Vagina (tissue), 2 donors: ENCODE measurements around the gene SAFB2. TPM values are rescaled to one million over a fixed set of nuclear protein-coding genes. Genes with fewer than 3 reads are reported as not detected.

ENCODE experiments used
- DNase-seq, 2 donors: peaks; one replicate each; pipeline ENCODE4 v3.0.0-alpha.2; 2017; ENCODE audit errors: extremely low spot score in 2 of 2
- H3K27ac ChIP-seq: fragments of 200-600 bp; sonication (generic); one replicate; pipeline ENCODE4 v1.5.1; 2019
- H3K27me3 ChIP-seq: fragments of 200-600 bp; sonication (generic); one replicate; pipeline ENCODE4 v1.5.1; 2019
- H3K36me3 ChIP-seq, 2 donors: fragments of 200-600 bp; sonication (generic); one replicate each; pipeline ENCODE4 v1.5.1; 2017 to 2019
- H3K4me1 ChIP-seq: fragments of 200-600 bp; sonication (generic); one replicate; pipeline ENCODE4 v1.5.1; 2019
- H3K4me3 ChIP-seq, 2 donors: fragments of 200-600 bp; sonication (generic); 1 replicate in 1 of 2; 2 replicates in 1 of 2; pipeline ENCODE4 v1.5.1; 2016 to 2019
- H3K9me3 ChIP-seq: fragments of 200-600 bp; sonication (generic); one replicate; pipeline ENCODE4 v1.5.1; 2019
- POLR2A ChIP-seq, 2 donors: fragments of 450-650 bp; IDR thresholded peaks; one replicate each; pipeline ENCODE4 v1.6.1; 2017; ENCODE audit warnings: antibody characterized with exemption in 2 of 2, mild to moderate bottlenecking in 2 of 2, moderate library complexity in 2 of 2
- POLR2AphosphoS5 ChIP-seq, 2 donors: sonication (generic); formaldehyde crosslinking; IDR thresholded peaks; one replicate each; pipeline ENCODE4 v1.9.0; 2017; ENCODE audit warnings: antibody characterized with exemption in 2 of 2, mild to moderate bottlenecking in 2 of 2, low read depth in 1 of 2; ENCODE audit not compliant: insufficient read depth in 1 of 2
- intact Hi-C: fragments of 100-400 bp; cut with DNase I; formaldehyde crosslinking; loops from one replicate; pipeline ENCODE4 v1.15.1; 2023
- total RNA-seq: library from RNA; depleted of rRNA; stranded (reverse); fragments of >200 nt; gene quantifications from one replicate; pipeline ENCODE4 v1.2.3, GENCODE V29; 2016
- TF ChIP-seq, protein P1 (sequence below), 3 experiments: fragments of 450-650 bp in 2 of 3; fragments of 200-600 bp in 1 of 3; sonication (generic) in 1 of 3; IDR thresholded peaks; one replicate each; pipeline ENCODE4 v1.5.1; 2017 to 2019; ENCODE audit warnings: antibody characterized with exemption in 3 of 3, mild to moderate bottlenecking in 2 of 3, moderate library complexity in 2 of 3

SAFB2 gene
- total RNA-seq, 1 donor from 2014 or later, result 85.4 TPM

DNA sequence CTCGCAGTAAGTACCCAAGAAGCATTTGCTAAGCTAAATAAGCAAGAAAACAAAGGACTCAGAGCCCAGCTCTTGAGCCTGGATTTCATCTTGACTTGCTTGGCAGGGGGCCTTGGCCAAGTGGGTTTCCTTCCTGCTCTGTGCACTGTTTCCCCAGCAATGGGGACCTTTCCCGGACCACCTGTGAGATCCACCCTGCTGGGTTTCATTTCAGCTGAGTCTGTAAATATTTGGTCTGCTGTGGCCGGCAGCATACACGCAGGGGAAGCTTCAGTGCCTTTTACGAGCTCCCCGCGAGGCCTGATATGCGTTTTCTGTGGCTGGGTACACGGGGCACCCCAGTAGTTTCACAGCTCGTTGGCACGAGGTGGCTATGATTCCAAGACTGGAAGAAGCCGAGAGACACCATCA, 42.4 kb downstream of the SAFB2 start:
- H3K4me3 ChIP-seq, result no peak overlapping the region
- peaks cover 12% of the 10 kb centered on the region for H3K4me1 ChIP-seq
- no peaks in the 10 kb centered on the region for H3K36me3 ChIP-seq
- H3K27me3 ChIP-seq, result no peaks in the 10 kb centered on the region
- DNase-seq, result no peak
- intact Hi-C loops, result no loop called here
- no peak overlapping the region for H3K27ac ChIP-seq
- TF ChIP-seq, protein P1, sequence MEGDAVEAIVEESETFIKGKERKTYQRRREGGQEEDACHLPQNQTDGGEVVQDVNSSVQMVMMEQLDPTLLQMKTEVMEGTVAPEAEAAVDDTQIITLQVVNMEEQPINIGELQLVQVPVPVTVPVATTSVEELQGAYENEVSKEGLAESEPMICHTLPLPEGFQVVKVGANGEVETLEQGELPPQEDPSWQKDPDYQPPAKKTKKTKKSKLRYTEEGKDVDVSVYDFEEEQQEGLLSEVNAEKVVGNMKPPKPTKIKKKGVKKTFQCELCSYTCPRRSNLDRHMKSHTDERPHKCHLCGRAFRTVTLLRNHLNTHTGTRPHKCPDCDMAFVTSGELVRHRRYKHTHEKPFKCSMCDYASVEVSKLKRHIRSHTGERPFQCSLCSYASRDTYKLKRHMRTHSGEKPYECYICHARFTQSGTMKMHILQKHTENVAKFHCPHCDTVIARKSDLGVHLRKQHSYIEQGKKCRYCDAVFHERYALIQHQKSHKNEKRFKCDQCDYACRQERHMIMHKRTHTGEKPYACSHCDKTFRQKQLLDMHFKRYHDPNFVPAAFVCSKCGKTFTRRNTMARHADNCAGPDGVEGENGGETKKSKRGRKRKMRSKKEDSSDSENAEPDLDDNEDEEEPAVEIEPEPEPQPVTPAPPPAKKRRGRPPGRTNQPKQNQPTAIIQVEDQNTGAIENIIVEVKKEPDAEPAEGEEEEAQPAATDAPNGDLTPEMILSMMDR (IDR thresholded peaks at IDR 0.05), result no peak
- no peak for TF ChIP-seq POLR2A (IDR thresholded peaks at IDR 0.05)
- no peak for TF ChIP-seq POLR2AphosphoS5 (IDR thresholded peaks at IDR 0.05; ENCODE audit: insufficient read depth in 1 of 2, low read depth in 1 of 2)
- H3K9me3 ChIP-seq, result no peaks in the 10 kb centered on the region

DNA sequence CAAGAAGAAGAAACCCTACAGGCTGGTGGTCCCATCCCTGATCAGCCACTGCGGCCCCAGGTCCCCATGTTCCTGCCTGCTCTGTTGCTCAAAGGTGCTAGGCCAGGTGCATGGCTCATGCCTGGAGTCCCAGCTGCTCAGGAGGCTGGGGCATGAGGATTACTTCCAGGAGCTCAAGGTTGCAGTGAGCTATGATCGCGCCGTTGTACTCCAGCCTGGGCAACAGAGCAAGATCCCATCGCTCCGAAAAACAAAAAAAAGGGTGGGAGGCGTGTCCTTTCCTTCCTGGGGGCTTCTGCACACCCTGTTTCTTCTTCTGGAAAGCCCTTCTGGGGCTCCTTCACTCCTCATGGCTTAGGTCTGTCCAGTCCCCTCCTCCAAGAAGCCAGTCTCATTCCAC, 42.9 kb downstream of the SAFB2 start:
- H3K27me3 ChIP-seq, result no peaks in the 10 kb centered on the region
- H3K4me3 ChIP-seq, result no peak overlapping the region
- TF ChIP-seq POLR2A (IDR thresholded peaks at IDR 0.05) (no peak), POLR2AphosphoS5 (IDR thresholded peaks at IDR 0.05; ENCODE audit: insufficient read depth in 1 of 2, low read depth in 1 of 2) (no peak)
- TF ChIP-seq, protein P1 (IDR thresholded peaks at IDR 0.05), result no peak
- H3K27ac ChIP-seq, result no peak overlapping the region
- H3K36me3 ChIP-seq, result no peaks in the 10 kb centered on the region
- H3K4me1 ChIP-seq, result peaks cover 9% of the 10 kb centered on the region
- intact Hi-C loops, result loop anchor here (5.0 kb wide), 1 partner anchor 532 kb away; no protein-coding TSS in a partner anchor
- H3K9me3 ChIP-seq, result no peaks in the 10 kb centered on the region
- DNase-seq, result no peak

DNA sequence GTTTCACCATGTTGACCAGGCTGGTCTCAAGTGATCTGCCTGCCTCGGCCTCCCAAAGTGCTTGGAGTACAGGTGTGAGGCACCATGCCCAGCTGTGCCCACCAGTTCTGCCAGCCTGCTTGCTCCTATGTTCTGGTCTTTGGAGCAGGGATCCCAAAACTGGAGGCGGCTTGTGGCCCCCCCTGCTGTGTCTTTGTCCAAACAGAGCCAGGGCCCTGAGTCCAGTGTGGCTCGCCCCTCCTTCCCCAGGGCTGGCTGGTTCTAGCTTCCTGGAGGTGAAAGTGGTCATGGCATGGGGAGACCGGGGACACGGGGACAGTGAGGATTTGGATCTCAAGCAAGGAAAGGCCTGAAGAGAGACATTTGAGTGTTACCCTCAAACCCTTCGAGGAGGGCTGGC, 43.3 kb downstream of the SAFB2 start:
- Histone ChIP-seq H3K4me1 (peaks cover 9% of the 10 kb centered on the region), H3K27ac (no peak overlapping the region), H3K36me3 (no peaks in the 10 kb centered on the region), H3K4me3 (no peak overlapping the region), H3K9me3 (no peaks in the 10 kb centered on the region), H3K27me3 (no peaks in the 10 kb centered on the region)
- intact Hi-C loops, result loop anchor here (5.0 kb wide), 1 partner anchor 532 kb away; no protein-coding TSS in a partner anchor
- no peak for DNase-seq
- TF ChIP-seq POLR2AphosphoS5 (IDR thresholded peaks at IDR 0.05; ENCODE audit: insufficient read depth in 1 of 2, low read depth in 1 of 2), result no peak
- TF ChIP-seq, protein P1 (IDR thresholded peaks at IDR 0.05), result no peak
- no peak for TF ChIP-seq POLR2A (IDR thresholded peaks at IDR 0.05)

DNA sequence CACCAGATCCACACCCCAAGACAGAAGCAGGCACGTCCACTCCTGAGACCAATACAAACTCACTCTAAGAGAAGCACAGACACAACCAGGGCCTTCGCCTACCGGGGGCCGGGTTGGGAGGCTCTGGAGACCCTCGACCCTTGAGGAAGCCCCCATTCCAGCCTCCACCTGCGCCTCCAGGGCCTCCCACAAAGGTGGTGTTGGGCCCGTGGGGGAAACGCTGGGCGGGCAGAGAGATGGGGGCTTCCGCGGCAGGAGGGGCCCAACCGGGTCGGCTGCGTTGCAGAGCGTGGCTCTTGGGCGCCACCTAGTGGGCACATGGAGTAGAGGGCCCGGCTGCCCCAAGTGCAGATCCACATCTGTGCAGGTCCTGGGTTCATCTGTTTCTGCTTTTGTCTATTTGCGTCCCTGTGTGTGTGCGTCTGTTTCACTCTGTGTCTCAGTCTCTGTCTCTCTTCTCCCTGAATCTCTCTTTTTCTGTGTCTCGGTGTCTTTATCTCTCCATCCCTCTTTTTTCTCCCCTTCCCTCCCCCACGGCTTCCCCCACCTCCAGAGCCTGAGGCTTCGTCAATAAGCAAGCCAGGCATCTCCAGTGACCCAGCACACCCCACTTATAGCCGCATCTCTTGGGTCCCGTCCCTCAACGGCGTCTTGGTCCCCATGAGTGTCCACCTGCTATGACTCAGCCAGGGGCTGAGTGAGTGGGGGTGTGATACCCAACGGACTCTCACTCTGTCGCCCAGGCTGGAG, 44.3 kb downstream of the SAFB2 start:
- no peaks in the 10 kb centered on the region for H3K9me3 ChIP-seq
- H3K36me3 ChIP-seq, result no peaks in the 10 kb centered on the region
- H3K27ac ChIP-seq, result peak overlapping the region; percentile 64
- TF ChIP-seq, protein P1 (IDR thresholded peaks at IDR 0.05), result peak; percentile 76 to 92 (median 87)
- no peak for TF ChIP-seq POLR2A (IDR thresholded peaks at IDR 0.05)
- no peak for TF ChIP-seq POLR2AphosphoS5 (IDR thresholded peaks at IDR 0.05; ENCODE audit: insufficient read depth in 1 of 2, low read depth in 1 of 2)
- DNase-seq, result no peak
- intact Hi-C loops, result loop anchor here (5.0 kb wide), 1 partner anchor 531 kb away; no protein-coding TSS in a partner anchor
- H3K4me1 ChIP-seq, result peaks cover 9% of the 10 kb centered on the region
- no peaks in the 10 kb centered on the region for H3K27me3 ChIP-seq
- peak overlapping the region in 1 of 2 donors; percentile 15 for H3K4me3 ChIP-seq

DNA sequence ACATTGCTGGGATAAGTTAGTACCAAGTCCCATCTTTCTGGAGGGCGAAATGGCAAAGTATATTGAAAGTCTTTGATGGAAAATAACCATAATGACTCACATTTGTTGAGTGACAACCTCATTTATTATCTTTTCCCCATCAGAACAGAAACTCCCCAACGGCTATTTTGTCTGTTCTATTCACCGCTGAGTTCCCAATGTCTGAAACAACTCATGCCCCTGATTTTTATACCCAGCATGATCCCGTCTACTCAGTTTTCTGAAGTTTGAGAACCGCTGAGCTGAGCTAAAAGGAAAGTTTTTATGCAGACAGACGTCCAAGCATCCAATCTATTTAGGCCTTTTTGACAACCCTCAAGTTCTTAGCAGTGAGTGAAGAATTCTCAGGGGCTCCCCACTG, 47.0 kb downstream of the SAFB2 start:
- H3K27me3 ChIP-seq, result no peaks in the 10 kb centered on the region
- no peak overlapping the region for H3K4me3 ChIP-seq
- H3K27ac ChIP-seq, result no peak overlapping the region
- peaks cover 9% of the 10 kb centered on the region for H3K4me1 ChIP-seq
- TF ChIP-seq POLR2AphosphoS5 (IDR thresholded peaks at IDR 0.05; ENCODE audit: insufficient read depth in 1 of 2, low read depth in 1 of 2) (no peak), POLR2A (IDR thresholded peaks at IDR 0.05) (no peak)
- TF ChIP-seq, protein P1 (IDR thresholded peaks at IDR 0.05), result no peak
- no peak for DNase-seq
- intact Hi-C loops, result loop anchor here (5.0 kb wide), 1 partner anchor 528 kb away; no protein-coding TSS in a partner anchor
- H3K36me3 ChIP-seq, result no peaks in the 10 kb centered on the region
- H3K9me3 ChIP-seq, result no peaks in the 10 kb centered on the region
